OCI-M2 (cell line): Measurements from ENCODE around the gene VSTM2B.

Experiments used
- DNase-seq: peaks from one replicate; lab custom pipeline; 2025; ENCODE audit not compliant: unreplicated experiment; lab: John Stamatoyannopoulos, UW

VSTM2B gene

DNA sequence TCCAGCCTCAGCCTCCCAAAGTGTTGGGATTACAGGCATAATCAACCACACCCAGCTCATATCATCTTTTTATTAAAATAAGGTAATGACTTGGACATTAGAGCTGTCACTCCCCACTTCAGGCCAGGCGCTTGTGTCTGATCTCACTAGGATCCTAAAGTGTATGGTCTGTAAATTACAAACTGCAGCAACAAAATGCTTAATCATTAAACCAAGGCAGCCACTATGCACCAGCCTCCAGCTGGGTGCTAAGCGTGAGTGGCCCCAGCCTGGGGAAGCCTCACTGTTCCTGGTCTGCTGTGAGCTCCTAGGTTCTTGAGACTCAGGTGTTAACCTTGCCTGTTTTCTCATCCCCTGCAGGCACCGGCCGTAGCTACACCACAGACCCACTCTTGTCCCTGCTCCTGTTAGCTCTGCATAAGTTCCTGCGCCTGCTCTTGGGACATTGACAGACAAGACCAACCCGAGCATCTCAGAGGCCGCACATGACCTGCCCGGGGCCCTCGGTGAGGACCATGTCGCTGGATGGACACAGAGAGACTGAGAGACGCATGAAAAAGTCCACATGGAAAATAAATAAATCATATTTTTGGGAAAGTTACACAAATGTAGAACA is 37.8 kb downstream of the VSTM2B start:
- no peak for DNase-seq

DNA sequence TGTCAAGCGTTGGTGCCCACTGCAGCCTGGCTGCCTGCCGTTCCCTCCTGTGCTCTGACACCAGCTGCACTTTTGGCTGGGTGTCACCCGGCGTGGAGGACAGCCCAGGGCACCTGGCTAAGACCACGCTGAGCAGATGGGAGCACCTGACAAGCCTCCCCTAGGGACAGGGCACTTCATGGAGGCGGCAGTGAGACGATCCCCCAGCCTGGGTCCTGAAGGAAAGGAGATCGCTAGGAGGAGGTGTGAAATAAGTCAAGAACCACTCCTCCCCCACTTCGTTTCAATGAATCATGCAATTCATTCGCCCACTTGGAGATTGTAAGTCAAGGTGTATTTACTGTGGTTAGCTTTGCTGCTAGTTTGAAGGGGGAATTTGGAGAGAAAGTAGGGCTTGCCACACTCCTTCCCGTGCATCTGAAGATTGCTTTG is 38.8 kb downstream of the VSTM2B start:
- no peak for DNase-seq

DNA sequence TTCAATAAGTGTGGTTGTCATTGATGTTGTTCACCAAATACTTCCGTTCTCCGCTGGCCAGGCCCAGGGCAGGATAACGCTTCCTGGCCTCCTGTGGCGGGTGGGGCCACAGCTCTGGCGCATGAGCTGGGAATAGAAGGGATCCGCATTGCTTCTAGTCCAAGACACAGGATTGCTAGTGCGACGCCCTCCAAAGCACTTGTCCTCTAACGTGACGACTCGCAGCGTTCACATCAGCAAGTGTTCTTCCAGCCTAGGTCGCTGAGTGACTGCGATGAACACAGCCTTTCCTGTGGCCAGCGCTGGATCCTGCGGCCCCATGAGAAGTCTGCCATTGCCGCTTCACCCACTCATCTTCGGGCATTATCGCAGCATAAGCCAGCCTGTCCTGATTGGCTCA is 39.4 kb downstream of the VSTM2B start:
- DNase-seq: no peak

DNA sequence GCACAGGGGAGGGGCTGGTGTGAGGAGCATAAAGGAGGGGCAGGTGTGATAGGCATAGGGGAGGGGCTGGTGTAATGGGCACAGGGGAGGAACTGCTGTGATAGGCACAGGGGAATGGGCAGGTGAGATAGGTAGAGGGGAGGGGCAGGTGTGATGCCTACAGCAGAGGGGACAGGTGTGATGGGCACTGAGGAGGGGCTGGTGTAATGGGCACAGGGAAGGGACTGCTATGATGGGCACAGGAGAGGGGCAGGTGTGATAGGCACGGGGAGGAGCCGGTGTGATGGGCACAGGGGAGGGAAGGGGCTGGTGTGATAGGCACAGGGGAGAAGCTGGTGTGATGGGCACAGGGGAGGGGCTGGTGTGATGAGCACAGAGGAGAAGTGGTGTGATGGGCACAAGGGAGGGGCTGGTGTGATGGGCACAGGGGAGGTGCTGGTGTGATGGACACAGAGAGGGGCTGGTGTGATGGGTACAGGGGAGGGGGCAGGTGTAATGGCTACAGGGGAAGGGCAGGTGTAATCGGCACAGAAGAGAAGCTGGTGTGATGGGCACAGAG is 40.8 kb downstream of the VSTM2B start:
- no peak for DNase-seq

DNA sequence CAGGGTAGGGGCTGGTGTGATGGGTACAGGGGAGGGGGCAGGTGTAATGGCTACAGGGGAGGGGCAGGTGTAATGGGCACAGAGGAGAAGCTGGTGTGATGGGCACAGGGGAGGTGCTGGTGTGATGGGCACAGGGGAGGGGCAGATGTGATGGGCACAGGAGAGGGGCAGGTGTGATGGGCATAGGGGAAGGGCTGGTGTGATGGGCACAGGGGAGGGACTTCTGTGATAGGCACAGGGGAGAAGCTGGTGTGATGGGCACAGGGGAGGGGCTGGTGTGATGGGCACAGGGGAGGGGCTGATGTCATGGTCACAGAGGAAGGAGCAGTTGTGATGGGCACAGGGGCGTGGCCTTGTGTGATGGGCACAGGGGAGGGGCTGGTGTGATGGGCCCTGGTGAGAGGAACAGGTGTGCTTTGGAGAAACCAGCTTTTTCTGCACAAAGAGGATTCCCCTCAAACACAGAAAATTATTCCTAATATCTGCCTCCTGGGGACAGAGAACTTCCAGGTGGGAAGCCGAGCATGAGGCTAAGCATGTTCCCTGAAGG is 41.6 kb downstream of the VSTM2B start:
- no peak for DNase-seq

DNA sequence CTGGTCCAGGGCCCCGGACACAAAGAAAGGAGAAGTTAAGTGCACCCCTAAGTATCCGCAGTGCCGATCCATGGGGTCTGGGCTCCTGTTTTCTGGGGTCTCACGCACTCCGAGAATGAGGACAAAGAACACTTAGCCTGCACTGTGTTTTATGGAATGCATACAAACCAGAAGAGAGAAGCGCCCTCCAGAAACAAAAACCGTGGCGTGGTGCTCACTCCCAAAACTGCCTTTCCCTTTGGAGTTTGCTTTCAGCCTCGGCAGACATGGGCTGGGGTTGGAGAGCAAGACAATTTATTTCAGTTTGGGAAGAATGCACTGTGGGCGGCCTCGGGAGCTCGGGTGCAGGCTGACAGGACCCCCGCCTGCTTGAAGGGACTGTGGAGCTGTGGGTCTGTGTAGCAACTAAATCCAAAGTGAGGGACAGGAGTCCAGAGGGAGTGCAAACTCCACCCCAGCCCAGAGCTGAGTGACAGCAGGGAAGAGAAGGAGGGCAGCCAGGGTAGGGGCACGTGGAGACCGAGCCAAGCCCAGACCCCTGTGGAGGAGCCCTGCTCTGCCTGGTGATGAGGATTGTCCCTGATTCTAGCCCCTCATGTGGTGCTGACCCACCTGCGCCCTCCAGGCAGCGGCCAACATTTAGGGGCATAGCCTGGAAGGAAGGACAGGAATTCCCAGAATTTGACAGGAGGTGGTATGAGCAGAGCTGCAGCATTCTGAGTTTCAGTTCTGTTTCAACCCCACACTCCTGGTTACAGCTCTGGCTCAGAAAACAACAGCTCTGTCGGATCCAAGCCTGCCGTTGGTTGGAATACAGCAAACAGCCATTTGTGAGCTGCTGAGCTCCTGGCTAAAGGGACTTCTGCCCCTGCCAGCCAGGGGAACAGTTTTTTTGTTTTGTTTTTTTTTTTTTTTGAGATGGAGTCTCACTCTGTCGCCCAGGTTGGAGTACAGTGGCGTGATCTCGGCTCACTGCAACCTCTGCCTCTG is 42.5 kb downstream of the VSTM2B start:
- no peak for DNase-seq

DNA sequence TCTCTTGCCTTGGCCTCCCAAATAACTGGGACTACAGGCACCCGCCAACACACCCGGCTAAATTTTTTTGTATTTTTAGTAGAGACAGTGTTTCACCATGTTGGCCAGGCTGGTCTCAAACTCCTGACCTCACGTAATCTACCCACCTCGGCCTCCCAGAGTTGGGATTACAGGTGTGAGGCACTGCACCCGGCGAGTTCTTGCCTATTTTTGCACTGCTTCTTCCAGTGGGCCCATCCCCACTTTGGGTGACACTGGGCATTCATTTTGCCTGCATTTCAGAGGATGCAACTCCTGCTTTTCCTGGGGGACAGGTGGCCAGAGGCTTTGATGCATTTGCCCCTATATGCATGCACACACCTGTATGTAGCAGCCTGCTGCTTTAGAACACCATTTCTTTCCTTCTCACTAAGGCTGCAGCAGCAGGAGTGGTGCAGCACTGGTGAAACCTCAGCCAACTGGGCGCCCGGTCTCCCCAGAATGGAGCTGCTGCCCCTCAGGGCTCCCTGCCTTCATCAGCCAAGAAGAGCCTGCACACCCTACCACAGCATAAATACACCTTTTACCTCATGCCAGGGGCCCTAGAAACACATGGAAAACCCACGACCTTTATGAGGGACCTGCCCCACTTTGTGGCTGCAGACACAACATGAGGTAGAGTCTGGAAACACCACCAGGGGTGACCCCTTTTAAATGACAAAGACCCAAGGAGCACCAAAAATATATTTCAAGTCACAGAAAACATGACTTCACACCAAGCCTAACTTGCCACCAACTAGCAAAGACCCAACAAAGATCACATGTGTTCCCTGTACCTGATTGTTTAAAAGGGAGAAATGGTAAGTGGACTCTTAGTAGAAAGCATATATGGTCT is 43.5 kb downstream of the VSTM2B start:
- DNase-seq: no peak

DNA sequence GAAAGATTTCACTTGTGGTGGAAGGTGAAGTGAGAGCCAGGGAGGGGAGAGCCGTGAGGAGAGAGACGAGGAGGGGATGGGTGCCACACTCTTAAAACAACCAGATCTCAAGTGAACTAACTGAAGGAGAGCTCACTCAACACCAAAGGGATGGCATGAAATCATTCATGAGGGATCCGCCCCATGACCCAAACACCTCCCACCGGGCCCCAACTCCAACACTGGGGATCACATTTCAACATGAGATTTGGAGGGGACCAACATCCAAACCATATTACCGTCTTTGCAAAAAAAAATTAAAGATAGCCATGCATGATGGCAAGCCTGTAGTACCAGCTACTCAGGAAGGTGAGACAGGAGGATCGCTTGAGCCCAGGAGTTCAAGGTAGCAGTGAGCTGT is 45.4 kb downstream of the VSTM2B start:
- DNase-seq: no peak

DNA sequence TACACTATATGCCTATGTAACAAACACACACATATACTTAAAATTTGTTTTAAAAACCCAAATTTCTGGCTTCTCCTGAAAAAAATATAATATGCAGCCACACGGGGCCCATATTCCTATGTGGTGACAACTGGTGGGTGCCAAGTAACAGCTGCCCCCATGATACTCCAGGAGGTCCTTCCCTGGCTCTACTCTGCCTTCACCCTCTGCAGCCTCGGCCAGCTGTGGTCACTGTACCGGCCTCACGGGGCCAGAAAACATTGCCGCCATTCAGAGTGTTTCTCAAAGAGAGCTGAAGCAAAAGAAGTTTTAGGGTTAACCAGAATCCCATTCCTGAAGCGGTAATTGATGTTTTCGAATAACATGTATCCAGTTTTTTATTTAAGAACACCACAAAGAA is 47.7 kb downstream of the VSTM2B start:
- no peak for DNase-seq

DNA sequence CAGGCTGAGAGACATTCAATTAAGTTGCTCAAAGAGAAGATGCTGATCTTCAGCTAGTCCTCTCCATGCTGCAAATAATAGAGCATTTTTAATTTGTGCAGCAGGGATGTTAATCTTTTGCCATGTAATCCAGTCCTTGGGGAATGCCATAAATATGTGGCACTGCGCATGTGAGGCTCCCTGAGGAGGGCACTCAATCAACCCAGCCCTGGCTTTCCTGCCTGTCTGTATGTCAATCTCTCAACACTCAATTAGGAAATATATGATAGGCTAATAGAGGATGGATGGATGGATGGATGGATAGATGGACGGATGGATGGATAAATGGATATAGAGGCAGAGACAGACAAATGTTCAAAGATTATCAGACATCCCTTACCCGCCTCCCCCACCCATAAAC is 48.7 kb downstream of the VSTM2B start:
- DNase-seq: no peak

DNA sequence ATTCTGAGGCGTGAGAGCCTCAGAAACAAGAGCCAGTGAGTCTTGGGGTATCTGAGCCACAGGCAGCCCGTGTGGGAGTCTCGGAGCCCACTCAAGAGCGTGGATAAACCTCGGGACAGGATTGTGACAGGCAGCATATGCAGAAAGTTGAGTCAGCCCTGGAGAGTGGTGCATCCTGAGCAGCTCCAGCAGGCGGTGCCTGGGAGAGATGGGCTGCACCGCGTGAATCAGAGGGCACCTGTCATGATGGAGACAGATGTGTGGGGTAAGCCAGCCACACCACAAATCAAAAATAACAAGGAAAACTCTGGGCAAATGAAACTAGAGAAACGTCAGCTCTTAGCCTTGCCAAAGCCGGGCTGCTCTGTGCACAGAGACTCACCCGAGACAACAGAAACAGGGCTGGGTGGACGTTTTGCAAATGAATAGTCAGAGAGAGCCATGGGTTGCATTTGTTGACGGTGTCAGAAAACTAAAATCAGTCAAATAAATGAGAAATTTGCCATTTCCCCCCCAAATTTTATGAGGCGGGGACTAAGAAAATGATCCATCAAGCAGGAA is 50.3 kb downstream of the VSTM2B start:
- no peak for DNase-seq

DNA sequence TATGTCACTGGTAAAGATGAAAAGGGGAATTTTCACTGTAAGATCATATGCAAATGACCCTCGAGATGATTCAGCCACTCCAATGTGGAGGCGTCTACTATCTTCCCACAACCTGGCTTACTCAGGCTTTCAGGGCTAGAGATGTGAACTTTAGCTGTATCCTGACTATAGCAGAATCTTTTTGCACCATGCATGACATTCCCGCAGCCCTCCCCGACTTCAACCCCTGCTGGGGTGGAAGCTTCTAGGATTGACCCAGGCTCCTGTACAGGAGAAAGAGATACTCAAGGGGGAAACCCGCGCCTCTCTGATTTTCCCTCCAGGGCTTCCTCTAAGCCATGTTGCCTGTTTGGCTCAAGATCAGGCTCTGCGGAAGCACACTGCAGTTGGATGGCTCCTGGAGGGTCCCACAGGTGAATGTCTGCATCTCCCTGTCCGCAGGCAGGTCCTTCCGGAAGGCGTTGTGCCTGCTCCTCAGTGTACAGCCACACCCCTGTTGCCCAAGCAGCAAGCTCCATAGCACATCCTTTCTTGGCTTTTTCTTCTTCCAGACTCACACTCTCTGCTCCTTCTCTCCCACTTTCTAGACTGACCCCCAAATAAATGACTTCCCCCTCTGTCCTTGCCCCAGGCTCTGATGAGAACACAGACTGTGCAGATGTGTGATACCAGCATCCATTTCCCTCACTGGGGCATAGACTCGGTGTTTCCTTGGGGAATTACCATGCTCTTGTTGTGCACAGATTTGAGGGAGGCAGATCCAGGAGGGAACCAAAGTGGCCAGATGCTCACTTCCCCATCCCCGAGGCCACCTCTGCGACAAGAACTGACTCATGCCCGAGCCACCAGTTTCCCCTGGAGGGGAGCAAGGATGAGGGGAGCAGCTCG is 51.2 kb downstream of the VSTM2B start:
- DNase-seq: no peak

DNA sequence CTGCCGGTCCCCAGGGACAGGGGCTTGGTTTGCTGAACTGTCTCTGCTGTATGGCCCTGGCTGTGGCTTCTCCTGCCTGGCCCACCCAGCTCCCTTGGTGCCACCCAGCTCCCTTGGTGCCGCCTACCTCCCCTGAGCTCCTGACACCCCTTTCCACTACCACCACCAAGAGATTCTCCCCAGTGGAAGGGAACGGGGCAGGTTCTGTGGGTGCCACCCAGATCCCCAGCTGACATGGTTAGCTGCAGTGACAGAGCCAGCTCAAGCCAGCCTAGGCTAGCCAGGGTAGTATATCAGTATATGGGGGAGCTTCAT is 51.8 kb downstream of the VSTM2B start:
- DNase-seq: no peak

DNA sequence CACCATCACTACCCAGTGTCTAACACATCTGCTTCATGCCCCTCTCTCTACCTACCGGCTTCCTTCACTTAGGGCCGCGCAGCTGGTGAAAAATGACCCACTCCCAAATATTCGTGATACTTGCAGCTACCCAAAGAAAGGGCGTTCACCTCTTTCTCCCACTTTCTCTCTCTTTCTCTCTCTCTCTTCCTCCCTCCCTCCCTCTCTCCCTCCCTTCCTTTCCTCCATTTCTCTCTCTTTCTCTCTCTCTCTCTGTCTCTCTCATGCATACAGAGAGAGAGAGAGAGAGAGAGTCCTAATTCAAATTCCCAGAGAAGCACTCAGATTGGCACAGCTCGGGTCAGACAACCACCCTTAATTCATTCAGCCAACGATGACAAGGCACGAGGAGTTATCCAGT is 52.6 kb downstream of the VSTM2B start:
- no peak for DNase-seq

DNA sequence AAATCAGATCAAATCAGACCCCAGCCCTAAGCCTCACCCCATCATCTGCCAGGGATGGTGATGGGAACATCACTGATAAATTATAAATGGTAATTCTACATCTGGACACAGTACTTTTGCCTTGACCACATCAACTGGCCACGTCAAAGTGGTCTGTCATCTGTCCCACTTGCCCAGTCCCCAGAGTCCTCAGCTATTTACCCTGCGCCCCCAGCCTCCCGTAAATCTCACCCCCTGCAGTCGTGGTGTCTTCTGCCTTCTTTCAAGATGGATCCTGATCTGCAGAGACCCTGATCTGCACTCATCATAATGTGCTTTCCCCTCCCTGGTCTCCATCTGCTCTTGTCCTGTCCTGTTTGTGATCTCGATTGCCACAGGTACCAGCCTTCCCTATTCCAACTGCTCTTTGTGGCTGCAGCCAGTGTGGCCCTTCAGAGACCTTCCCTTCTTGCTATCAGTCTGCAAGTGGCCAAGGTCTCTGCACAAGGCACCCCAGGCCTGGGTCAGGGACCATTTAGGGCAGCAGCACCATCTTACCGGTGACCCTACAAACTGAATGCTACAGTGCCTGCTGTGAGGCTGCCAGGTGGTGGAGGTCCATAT is 53.6 kb downstream of the VSTM2B start:
- no peak for DNase-seq

DNA sequence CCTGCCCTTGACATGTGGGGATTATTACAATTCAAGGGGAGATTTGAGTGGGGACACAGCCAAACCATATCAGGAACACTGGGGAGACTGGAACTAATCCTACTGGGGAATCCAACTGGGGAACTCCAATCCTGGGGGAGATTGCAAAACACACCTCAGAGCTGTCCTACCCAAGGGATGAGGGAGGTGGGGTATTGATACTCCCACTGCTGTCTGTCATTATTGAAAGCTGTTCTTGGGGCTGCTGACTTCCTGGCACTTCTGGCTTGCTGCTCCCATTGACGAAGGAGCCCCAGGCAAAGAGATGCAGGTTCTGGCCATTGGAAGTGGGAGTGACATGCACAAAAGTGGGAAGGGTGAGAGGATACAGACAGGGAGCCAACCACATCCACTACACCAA is 55.6 kb downstream of the VSTM2B start:
- DNase-seq: no peak

DNA sequence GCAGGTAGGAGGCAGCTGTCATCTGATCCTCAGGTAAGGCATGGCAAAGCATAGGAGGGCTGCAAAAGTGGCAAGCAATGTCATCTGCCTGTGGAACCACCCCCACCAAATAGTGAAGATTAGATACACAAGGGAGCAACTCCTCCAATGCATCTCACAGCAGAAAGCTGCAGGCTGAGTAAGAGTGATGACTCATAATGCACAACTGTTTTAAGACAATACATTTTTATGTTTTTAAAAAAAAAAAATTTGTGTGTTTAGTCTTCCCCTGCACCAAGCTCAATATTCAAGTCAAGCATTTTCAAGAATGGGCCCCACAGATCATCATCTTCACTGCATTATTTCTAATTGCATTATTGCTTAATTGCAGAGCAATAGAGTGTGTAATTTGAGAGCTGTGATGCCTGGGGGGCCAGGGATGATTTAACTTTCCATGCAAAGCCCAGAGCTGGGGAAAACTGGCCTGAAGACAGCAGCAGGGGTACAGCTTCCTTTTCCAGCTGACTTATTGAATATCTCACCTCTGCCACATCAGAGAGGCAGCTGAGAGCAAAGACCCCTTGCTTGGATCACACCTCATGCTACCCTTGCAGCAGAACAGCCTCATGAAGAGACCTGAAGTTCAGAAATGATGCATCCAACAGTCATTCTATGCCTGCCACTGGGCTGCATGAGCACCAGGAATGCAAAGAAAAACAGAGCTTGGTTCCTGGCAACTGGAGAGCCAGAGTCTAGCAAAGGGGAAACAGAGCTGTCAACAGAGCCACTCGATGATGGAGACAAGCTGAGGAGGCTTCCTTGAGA is 57.6 kb downstream of the VSTM2B start:
- DNase-seq: no peak

DNA sequence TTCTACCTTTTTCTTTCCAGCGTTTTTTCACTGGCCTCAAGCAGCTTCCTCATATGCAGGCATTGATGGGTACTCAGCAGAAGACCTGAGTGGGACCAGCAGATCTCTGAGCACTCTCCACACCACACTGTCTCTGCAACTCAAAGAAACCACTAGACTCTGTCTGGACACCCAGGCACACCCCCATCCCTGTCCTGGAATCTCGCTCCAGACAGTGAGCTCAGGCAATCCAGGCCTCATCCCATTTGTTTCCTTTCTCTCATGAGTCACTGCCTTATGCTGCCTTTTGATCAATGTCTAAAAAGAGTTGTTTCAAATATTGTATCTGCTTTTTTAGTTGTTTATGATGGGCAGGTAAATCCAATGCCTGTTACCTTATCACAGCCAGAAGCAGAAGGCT is 60.6 kb downstream of the VSTM2B start:
- no peak for DNase-seq

DNA sequence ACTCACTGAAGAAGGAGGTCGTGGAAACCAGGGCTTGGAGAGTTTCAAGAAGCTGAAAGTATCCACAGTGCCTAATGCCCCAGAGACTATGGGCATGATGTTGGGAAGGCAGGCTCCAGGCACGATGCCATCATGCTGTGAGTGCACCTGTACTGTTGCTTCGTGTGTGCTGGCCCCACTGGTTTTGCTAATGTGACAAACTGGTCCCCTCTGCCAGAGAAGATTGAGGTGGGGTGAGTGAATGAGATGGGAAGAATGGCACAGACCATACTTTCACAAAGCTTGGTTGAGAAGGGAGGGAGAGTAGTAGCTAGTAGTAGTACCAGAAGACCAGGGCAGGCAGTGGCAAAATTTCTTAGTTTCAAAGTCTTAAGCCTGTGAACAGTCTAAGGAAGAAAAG is 61.3 kb downstream of the VSTM2B start:
- no peak for DNase-seq
